Measurements from ENCODE around the gene FAM210A.

- no peak for TF ChIP-seq CTCF (IDR thresholded peaks at IDR 0.05)
- TF ChIP-seq POLR2AphosphoS5 (IDR thresholded peaks at IDR 0.05): no peak
- TF ChIP-seq POLR2A (IDR thresholded peaks at IDR 0.05): no peak
Observed at GRCh38 chr18:13616041-13616440, 110.3 kb downstream of the FAM210A start.

All from prostate gland (tissue), 2 donors.